HG03460 (cell line): ENCODE measurements around the gene ATP6V0A4.
"Not testable (repeated sequence)": the region's sequence is repeated elsewhere in the genome, so short reads cannot be mapped to it uniquely, and the experiment has no call there.

ENCODE experiments used
- ATAC-seq: cut with Tn5 transposase; IDR thresholded peaks from one replicate; pipeline ENCODE4 v1.9.1; 2021; ENCODE audit not compliant: unreplicated experiment

Gene ATP6V0A4

GRCh38 chr7:138804618-138805017 is 6.6 kb upstream of the ATP6V0A4 start:
- no peak for ATAC-seq

DNA sequence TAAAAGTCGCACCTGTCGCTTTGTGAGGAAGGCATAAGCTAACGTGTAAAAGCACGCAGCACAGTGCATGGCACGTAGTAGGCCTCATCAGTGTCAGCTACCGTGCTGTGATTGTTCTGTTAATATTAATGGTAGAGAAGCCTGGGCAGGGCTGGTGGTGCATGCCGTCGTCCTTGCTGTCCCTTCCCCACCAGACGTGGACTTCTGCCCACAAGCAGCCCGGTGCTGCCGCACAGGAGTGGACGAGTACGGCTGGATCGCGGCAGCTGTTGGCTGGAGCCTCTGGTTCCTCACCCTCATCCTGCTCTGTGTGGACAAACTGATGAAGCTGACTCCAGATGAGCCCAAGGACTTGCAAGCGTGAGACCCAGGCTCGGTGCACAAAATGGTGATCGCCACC is 4.7 kb upstream of the ATP6V0A4 start:
- ATAC-seq: no peak

GRCh38 chr7:138801256-138801655 is 3.3 kb upstream of the ATP6V0A4 start:
- ATAC-seq: no peak

DNA sequence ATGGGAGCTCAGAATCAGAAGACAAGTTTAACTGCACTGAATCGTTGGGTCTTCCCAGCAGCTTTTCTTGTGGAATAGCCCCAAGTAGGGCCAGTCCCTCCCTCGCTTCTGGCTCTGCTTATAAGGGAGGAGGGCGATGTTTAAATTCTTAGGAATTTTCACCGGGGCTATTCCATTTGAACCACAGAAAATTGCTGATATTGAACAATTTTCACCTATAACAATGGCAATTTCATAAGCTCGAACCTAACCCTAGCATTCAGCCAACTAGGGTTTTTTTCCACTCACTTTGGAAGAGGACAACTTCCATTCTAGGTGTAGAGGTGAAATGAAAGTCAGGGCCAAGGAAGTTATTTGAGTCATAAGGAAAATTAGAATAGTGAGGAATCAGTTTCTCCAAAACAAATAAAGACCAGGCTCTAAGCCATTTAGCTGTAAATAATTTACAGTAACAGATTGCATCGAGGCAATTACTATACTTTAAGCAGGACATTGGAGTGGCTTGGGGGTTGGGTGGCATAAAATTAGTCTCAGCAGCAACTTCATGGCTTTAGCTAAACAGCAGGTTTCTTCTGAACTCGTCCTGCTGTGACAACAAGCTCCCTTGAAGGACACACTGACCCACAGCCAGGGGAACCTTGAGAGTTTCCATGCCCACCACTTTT is 1.5 kb upstream of the ATP6V0A4 start:
- no peak for ATAC-seq

- no peak for ATAC-seq
Observed at GRCh38 chr7:138798836-138799235, 840 bp upstream of the ATP6V0A4 start.

DNA sequence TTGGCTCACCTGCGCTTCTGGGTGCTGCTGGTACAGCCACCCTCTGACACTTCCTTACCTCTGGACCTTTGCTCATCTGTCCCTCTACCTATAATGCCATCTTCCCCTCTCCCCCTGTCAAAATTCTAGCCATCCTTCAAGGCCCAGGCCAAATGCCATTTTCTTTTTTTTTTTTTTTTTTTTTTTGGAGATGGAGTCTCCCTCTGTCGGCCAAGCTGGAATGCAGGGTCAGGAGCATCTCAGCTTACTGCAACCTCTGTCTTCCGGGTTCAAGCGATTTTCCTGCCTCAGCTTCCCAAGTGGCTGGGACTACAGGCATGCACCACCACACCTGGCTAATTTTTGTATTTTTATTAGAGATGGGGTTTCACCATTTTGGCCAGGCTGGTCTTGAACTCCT is 950 bp downstream of the ATP6V0A4 start:
- not testable (repeated sequence) for ATAC-seq

- no peak for ATAC-seq
Observed at GRCh38 chr7:138796038-138796615, 1.9 kb downstream of the ATP6V0A4 start.

GRCh38 chr7:138785587-138786437 is 12.2 kb downstream of the ATP6V0A4 start:
- no peak for ATAC-seq

- ATAC-seq: no peak
Observed at GRCh38 chr7:138784692-138785091, 13.3 kb downstream of the ATP6V0A4 start.

GRCh38 chr7:138781004-138781403 is 17.0 kb downstream of the ATP6V0A4 start:
- ATAC-seq: no peak

DNA sequence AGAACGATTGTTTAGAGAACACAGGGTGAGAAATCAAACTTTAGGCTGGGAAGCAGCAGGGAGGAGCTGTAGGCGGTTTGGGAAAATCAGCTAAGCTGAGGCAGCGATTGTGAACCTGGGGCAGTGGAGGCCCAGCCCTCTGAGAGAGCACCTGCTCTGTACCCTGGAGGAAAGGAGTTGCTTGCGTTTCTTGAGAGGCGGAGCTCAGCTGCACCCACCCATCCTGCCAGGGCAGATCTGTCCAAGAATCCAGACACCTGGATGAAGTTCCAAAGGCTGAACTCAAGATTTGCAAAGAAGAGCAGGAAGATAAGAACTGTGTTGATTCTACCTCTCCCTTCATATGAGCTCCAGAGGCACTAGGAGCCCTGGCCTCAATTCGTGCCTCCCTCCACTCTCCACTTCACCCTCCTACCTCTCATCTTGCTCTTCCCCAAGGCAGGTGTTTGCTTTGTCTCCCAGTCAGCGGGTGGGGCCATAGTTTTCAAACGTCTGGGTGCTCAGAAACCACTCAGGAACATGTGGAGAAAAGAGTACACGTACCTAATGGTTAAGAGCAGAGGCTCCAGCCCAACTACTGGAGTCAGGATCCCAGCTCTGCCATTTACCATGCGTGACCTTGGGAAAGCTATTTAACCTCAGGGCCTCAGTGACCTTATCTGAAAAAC is 21.7 kb downstream of the ATP6V0A4 start:
- ATAC-seq: no peak

GRCh38 chr7:138773817-138774216 is 24.2 kb downstream of the ATP6V0A4 start:
- ATAC-seq: no peak

GRCh38 chr7:138773176-138773575 is 24.8 kb downstream of the ATP6V0A4 start:
- ATAC-seq: no peak

DNA sequence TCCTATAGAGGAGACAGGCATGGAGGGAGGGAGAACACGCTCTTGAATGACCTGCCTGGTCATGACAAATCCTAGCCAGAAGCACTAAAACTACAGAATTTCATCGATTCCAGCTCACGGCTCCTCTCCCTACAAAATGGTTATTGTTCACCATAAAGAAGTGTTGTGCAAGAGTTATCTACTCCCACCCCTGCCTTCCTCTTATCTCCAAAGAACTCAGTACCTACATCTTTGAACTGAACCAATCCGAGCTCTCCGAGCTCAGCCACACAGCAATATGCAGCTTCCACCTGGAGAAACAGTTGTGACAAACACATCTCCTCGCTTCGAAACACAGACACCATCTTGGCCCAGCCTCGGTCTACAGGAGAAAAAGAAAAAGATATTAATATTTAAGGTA is 27.1 kb downstream of the ATP6V0A4 start:
- no peak for ATAC-seq

GRCh38 chr7:138768241-138768640 is 29.8 kb downstream of the ATP6V0A4 start:
- ATAC-seq: no peak

DNA sequence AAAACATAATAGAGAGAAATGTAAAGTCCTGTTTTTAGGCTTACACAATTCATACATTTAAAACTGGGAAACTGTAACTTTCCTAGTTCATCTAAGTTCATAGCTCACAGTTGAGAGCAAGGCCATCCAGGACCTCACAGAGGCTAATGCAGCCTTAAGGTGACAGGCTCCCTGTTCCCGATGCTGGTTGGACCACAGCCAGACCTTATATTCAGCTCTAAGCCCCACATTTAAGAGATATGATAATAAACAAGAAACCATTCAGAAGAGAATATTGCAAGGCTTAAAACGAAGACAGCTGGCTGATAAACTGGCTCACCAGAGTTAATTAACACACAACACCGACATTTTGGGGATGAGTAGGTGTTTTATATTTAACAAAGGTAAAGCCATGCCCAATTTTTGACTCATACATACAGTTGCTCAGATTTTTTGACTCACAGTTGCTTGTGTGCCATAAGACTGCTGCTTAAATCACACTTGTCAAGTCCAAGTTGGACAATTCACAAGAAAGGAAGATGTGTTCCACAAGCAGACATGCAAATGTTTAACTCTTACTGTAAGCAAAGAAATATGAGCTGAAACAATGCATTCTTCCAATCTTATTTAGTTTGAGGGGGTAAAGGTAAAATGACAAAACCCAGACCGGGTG is 41.3 kb downstream of the ATP6V0A4 start:
- ATAC-seq: no peak

DNA sequence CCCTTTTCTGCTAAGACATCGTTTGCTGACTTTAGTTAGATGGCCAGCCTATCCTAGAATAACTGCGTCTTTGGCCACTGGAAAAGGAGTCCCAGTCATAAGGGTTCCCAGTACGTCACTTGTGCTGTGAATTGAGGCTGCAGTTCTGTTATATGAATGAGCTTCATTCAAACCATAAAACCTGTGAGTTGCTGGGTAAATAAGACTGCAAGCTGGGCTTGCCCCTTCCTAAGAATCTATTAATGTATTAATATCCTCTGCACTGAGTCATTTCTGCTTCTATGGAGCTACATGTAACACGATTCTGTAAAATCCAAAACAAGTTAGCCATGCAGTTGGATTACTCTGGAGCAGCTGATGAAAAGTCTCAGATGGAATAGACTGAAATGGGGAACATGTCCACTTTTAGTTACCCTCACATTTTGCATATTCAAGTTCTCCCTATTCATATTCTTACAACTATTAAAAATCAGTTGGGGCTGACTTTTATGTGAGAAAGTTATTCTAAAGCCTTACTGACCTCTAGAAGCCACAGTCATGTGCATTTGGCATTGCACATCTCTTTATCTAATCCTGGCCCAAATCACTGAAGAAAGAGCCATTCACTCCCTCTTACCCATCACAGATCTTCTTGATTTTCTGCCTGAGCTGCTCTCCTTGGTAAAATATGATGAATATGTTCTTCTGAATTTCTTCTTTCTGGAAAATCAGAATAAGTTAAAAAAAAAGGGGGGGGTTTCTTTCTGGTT is 42.0 kb downstream of the ATP6V0A4 start:
- no peak for ATAC-seq

DNA sequence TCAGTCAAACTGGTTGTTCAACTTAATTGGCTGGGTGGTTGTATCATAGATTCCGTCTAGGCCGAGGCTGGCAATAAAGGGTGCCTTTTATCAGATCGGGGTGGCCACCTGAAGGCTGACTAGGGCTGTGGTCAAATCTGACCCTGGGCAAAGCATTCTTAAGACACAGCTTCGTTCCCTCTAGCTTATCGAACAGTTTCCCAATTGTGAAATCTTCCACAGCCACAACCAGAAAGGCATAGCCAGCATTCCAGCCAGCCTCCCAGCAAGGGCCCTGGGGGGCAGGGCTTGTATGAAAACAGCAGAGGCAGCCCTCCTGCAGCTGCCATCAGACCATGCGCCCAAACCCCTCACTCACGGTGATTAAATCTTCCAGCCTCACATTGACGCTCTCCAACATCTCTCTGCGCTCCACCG is 42.7 kb downstream of the ATP6V0A4 start:
- no peak for ATAC-seq

GRCh38 chr7:138753610-138754009 is 44.4 kb downstream of the ATP6V0A4 start:
- ATAC-seq: no peak

DNA sequence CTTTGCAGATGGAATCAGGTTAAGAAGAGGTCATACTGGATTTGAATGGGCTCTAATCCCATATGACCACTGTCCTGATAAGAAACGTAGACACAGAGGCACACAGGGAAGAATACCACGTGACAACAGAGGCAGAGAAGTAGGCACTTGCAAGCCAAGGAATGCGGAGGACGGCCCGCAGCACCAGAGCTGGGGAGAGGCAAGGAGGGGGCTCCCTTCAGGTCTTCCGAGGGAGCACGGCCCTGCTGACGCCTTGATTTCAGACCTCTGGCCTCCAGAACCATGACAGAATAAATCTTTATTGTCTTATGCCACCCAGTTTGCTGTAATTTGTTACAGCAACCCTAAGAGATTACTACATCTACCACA is 44.9 kb downstream of the ATP6V0A4 start:
- ATAC-seq: no peak
